GM18868 (cell line): ENCODE data around the gene TAL1.
"Not testable (repeated sequence)": the region's sequence is repeated elsewhere in the genome, so short reads cannot be mapped to it uniquely, and the experiment has no call there.

Experiments used
- ATAC-seq: cut with Tn5 transposase; IDR thresholded peaks from one replicate; pipeline ENCODE4 v1.9.1; 2021; ENCODE audit warnings: mild to moderate bottlenecking, moderate library complexity; ENCODE audit not compliant: unreplicated experiment

TAL1 gene

GRCh38 chr1:47213230-47213963, 18.6 kb downstream of the TAL1 start:
- no peak for ATAC-seq

- no peak for ATAC-seq
Measured at GRCh38 chr1:47212636-47213229, 19.3 kb downstream of the TAL1 start.

GRCh38 chr1:47211796-47212269, 20.2 kb downstream of the TAL1 start:
- no peak for ATAC-seq

GRCh38 chr1:47210666-47211065, 21.4 kb downstream of the TAL1 start:
- ATAC-seq: no peak

- ATAC-seq: no peak
Measured at GRCh38 chr1:47209725-47210325, 22.2 kb downstream of the TAL1 start.

- ATAC-seq: no peak
Measured at GRCh38 chr1:47209091-47209490, 22.9 kb downstream of the TAL1 start.

GRCh38 chr1:47208374-47208850, 23.6 kb downstream of the TAL1 start:
- no peak for ATAC-seq

GRCh38 chr1:47207803-47208373, 24.1 kb downstream of the TAL1 start:
- no peak for ATAC-seq

- ATAC-seq: no peak
Measured at GRCh38 chr1:47205918-47206317, 26.1 kb downstream of the TAL1 start.

- not testable (repeated sequence) for ATAC-seq
Measured at GRCh38 chr1:47203504-47203903, 28.5 kb downstream of the TAL1 start.

GRCh38 chr1:47201179-47201578, 30.8 kb downstream of the TAL1 start:
- no peak for ATAC-seq

- ATAC-seq: no peak
Measured at GRCh38 chr1:47198214-47198613, 33.8 kb downstream of the TAL1 start.

GRCh38 chr1:47196622-47197021, 35.4 kb downstream of the TAL1 start:
- ATAC-seq: no peak

GRCh38 chr1:47195981-47196380, 36.0 kb downstream of the TAL1 start:
- not testable (repeated sequence) for ATAC-seq

GRCh38 chr1:47194311-47194710, 37.7 kb downstream of the TAL1 start:
- no peak for ATAC-seq

GRCh38 chr1:47193496-47193895, 38.5 kb downstream of the TAL1 start:
- not testable (repeated sequence) for ATAC-seq

- peak; percentile 80 for ATAC-seq
Measured at GRCh38 chr1:47192458-47193384, 39.3 kb downstream of the TAL1 start.

GRCh38 chr1:47191940-47192457, 40.0 kb downstream of the TAL1 start:
- no peak for ATAC-seq

GRCh38 chr1:47190857-47191256, 41.2 kb downstream of the TAL1 start:
- no peak for ATAC-seq

- ATAC-seq: no peak
Measured at GRCh38 chr1:47190509-47190855, 41.5 kb downstream of the TAL1 start.
